Measurements from ENCODE around the gene OSGIN1.

OSGIN1 gene

DNA sequence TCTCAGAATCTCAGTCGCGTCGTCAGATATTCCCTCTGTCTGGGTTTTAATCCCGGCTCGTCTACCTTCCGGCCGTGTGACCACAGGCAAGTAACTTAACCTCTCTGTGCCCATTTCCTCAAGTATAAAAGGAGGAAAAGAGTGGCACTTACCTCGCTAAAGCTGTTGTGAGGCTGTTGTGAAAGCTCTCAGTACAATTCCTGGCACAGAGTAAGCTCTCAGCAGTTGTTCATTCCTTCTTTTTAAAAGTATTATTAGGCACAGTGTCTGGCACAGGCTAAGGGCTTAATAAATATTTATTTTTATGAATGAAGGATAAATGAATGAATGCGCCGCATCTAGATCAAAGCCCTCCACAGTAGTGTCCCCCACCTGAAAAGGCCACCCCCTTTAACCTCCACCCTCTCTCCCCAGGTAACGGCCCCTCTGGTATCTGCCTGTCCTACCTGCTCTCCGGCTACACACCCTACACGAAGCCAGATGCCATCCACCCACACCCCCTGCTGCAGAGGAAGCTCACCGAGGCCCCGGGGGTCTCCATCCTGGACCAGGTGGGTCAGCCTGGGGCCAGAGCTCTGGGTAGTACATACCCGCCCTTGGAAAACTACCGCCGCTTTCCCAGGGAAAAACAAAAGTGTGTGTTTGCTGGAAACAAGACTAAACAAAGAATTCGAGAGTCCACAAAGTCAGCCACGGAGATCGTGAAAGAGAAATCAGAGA is 6.0 kb downstream of the OSGIN1 start:
- Histone ChIP-seq H3K36me3 (ENCODE audit: control insufficient read depth in 2 of 2, insufficient read depth in 1 of 2, low read length in 2 of 2) (no peaks in the 10 kb centered on the region), H3K4me3 (ENCODE audit: low read depth, low read length) (no peak overlapping the region), H3K27ac (ENCODE audit: extremely low read depth, low read depth, low read length) (no peak overlapping the region), H3K4me1 (ENCODE audit: control insufficient read depth, insufficient read depth, low read length) (no peaks in the 10 kb centered on the region), H3K9me3 (ENCODE audit: control insufficient read depth, insufficient read depth, low read depth, low read length) (no peaks in the 10 kb centered on the region)
- POLR2A ChIA-PET: no interaction called here
- CTCF ChIA-PET: interaction anchor here (0.7 to 7.4 kb wide), 4 partner anchors 12 to 320 kb away, joined by 3 to 174 read pairs (median 3); no protein-coding TSS in a partner anchor
- TF ChIP-seq, protein P1, sequence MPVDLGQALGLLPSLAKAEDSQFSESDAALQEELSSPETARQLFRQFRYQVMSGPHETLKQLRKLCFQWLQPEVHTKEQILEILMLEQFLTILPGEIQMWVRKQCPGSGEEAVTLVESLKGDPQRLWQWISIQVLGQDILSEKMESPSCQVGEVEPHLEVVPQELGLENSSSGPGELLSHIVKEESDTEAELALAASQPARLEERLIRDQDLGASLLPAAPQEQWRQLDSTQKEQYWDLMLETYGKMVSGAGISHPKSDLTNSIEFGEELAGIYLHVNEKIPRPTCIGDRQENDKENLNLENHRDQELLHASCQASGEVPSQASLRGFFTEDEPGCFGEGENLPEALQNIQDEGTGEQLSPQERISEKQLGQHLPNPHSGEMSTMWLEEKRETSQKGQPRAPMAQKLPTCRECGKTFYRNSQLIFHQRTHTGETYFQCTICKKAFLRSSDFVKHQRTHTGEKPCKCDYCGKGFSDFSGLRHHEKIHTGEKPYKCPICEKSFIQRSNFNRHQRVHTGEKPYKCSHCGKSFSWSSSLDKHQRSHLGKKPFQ (tag by site-specific recombination; IDR thresholded peaks at IDR 0.05): no peak
- 0 out of 2 replicates have a peak, but pooled peaks have one; percentile 25 for TF ChIP-seq ZNF768 (tag by site-specific recombination; IDR thresholded peaks at IDR 0.05)

DNA sequence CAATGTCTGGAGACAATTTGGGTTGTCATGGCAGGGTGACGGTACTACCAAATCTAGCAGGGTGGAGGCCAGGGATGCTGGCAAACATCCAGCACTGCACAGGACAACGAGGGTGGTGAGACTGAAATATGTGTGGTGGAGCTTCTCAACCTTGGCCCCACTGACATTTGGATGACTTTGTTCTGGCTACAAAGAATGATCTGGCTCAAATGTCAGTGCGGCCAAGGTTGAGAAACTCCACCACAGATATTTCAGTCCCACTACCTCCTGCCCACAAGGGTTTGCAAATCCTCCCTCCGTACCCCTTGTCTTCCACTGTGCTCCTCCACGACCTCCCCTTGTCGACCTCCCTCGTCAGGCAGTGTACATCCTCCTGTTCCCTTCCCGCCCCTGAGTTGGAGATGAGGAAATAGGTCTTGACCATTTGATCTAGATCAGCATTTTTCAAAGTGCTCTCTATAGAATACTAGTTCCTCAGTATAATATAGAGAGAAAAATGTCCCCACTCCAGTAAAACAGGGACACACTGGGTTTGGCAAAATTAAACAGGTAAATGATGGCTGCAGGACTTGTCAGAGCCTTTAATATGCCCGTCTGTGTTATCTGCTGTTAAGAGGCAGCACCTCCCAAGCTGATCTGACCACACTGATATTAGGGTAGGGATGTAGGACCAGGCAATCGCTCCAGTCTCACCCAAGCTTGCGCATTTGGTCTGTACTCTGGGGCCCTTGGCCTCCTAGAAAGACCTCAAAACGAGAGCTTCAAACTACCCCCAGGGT is 6.8 kb downstream of the OSGIN1 start:
- Histone ChIP-seq H3K4me1 (ENCODE audit: control insufficient read depth, insufficient read depth, low read length) (no peaks in the 10 kb centered on the region), H3K36me3 (ENCODE audit: control insufficient read depth in 2 of 2, insufficient read depth in 1 of 2, low read length in 2 of 2) (no peaks in the 10 kb centered on the region), H3K27ac (ENCODE audit: extremely low read depth, low read depth, low read length) (no peak overlapping the region), H3K9me3 (ENCODE audit: control insufficient read depth, insufficient read depth, low read depth, low read length) (no peaks in the 10 kb centered on the region), H3K4me3 (ENCODE audit: low read depth, low read length) (no peak overlapping the region)
- ChIA-PET CTCF (interaction anchor here (0.6 to 7.4 kb wide), 6 partner anchors 11 to 319 kb away, joined by 3 to 174 read pairs (median 3); no protein-coding TSS in a partner anchor), POLR2A (no interaction called here)
- TF ChIP-seq HOXD13 (CRISPR knock-in tag; IDR thresholded peaks at IDR 0.05; ENCODE audit: borderline replicate concordance): no peak
- TF ChIP-seq, protein P1 (tag by site-specific recombination; IDR thresholded peaks at IDR 0.05): no peak
- TF ChIP-seq ZNF626 (tag by site-specific recombination; IDR thresholded peaks at IDR 0.05): no peak
- TF ChIP-seq ZNF48 (tag by site-specific recombination; IDR thresholded peaks at IDR 0.05): no peak
- no peak for TF ChIP-seq KLF8 (tag by site-specific recombination; IDR thresholded peaks at IDR 0.05)
- TF ChIP-seq ZNF239 (tag by site-specific recombination; IDR thresholded peaks at IDR 0.05): peak; percentile 98
- TF ChIP-seq FEZF1 (tag by site-specific recombination; IDR thresholded peaks at IDR 0.05): no peak
- TF ChIP-seq ZNF664 (tag by site-specific recombination; IDR thresholded peaks at IDR 0.05): no peak
- TF ChIP-seq KLF9 (tag by site-specific recombination; IDR thresholded peaks at IDR 0.05; ENCODE audit: low read depth): no peak

DNA sequence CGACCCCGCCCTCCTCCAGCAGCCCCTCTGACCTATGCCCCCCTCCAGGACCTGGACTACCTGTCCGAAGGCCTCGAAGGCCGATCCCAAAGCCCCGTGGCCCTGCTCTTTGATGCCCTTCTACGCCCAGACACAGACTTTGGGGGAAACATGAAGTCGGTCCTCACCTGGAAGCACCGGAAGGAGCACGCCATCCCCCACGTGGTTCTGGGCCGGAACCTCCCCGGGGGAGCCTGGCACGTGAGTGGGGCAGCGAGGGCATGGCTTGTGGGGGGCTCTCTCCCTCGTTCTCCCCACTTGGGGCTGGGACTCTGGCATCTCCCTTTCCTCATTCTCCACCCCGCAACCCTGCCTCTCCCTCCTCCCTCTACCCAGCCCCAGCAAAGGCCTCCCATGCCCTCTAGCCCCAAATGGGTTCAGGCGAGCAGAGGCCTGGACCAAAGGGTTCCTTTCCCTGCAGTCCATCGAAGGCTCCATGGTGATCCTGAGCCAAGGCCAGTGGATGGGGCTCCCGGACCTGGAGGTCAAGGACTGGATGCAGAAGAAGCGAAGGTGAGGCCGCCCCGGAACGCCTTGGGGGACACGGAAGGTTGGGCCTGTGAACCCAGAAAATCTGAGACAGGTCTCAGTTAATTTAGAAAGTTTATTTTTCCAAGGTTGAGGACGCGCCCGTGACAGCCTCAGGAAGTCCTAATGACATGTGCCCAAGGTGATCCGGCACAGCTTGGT is 7.6 kb downstream of the OSGIN1 start:
- POLR2A ChIA-PET: no interaction called here
- H3K9me3 ChIP-seq (ENCODE audit: control insufficient read depth, insufficient read depth, low read depth, low read length): no peaks in the 10 kb centered on the region
- TF ChIP-seq ZNF791 (tag by site-specific recombination; IDR thresholded peaks at IDR 0.05): no peak
- no peak for TF ChIP-seq ZNF660 (tag by site-specific recombination; IDR thresholded peaks at IDR 0.05)
- TF ChIP-seq GFI1B (tag by site-specific recombination; IDR thresholded peaks at IDR 0.05): no peak
- TF ChIP-seq ZNF266 (tag by site-specific recombination; IDR thresholded peaks at IDR 0.05; ENCODE audit: low read depth): no peak
- TF ChIP-seq, protein P2, sequence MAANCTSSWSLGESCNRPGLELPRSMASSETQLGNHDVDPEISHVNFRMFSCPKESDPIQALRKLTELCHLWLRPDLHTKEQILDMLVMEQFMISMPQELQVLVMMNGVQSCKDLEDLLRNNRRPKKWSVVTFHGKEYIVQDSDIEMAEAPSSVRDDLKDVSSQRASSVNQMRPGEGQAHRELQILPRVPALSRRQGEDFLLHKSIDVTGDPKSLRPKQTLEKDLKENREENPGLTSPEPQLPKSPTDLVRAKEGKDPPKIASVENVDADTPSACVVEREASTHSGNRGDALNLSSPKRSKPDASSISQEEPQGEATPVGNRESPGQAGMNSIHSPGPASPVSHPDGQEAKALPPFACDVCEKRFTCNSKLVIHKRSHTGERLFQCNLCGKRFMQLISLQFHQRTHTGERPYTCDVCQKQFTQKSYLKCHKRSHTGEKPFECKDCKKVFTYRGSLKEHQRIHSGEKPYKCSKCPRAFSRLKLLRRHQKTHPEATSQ (tag by site-specific recombination; IDR thresholded peaks at IDR 0.05): no peak
- TF ChIP-seq, protein P3, sequence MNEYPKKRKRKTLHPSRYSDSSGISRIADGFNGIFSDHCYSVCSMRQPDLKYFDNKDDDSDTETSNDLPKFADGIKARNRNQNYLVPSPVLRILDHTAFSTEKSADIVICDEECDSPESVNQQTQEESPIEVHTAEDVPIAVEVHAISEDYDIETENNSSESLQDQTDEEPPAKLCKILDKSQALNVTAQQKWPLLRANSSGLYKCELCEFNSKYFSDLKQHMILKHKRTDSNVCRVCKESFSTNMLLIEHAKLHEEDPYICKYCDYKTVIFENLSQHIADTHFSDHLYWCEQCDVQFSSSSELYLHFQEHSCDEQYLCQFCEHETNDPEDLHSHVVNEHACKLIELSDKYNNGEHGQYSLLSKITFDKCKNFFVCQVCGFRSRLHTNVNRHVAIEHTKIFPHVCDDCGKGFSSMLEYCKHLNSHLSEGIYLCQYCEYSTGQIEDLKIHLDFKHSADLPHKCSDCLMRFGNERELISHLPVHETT (tag by site-specific recombination; IDR thresholded peaks at IDR 0.05): no peak
- TF ChIP-seq, protein P4, sequence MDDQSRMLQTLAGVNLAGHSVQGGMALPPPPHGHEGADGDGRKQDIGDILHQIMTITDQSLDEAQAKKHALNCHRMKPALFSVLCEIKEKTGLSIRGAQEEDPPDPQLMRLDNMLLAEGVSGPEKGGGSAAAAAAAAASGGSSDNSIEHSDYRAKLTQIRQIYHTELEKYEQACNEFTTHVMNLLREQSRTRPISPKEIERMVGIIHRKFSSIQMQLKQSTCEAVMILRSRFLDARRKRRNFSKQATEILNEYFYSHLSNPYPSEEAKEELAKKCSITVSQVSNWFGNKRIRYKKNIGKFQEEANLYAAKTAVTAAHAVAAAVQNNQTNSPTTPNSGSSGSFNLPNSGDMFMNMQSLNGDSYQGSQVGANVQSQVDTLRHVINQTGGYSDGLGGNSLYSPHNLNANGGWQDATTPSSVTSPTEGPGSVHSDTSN (CRISPR knock-in tag; IDR thresholded peaks at IDR 0.05): no peak
- TF ChIP-seq ZNF354C (tag by site-specific recombination; IDR thresholded peaks at IDR 0.05; ENCODE audit: borderline replicate concordance, low read depth): no peak
- TF ChIP-seq YY2 (tag by site-specific recombination; IDR thresholded peaks at IDR 0.05): no peak

More for the DNA sequence above, 7.6 kb downstream of the OSGIN1 start:
- CTCF ChIA-PET: interaction anchor here (0.7 to 1.3 kb wide), 3 partner anchors 29 to 105 kb away, joined by 3 to 4 read pairs (median 3); no protein-coding TSS in a partner anchor
- H3K36me3 ChIP-seq (ENCODE audit: control insufficient read depth in 2 of 2, insufficient read depth in 1 of 2, low read length in 2 of 2): no peaks in the 10 kb centered on the region
- no peak overlapping the region for H3K4me3 ChIP-seq (ENCODE audit: low read depth, low read length)
- H3K4me1 ChIP-seq (ENCODE audit: control insufficient read depth, insufficient read depth, low read length): no peaks in the 10 kb centered on the region
- no peak overlapping the region for H3K27ac ChIP-seq (ENCODE audit: extremely low read depth, low read depth, low read length)
